HG02885 (cell line): Measurements from ENCODE around the gene CACNA2D3.

Source experiments
- ATAC-seq: cut with Tn5 transposase; IDR thresholded peaks from one replicate; pipeline ENCODE4 v1.9.1; 2021; ENCODE audit warnings: mild to moderate bottlenecking; ENCODE audit not compliant: unreplicated experiment, poor library complexity

The CACNA2D3 gene

GRCh38 chr3:54312156-54312899 lies 190.0 kb downstream of the CACNA2D3 start:
- ATAC-seq = no peak

GRCh38 chr3:54313418-54313817 lies 191.1 kb downstream of the CACNA2D3 start:
- ATAC-seq = no peak

- ATAC-seq = no peak
Measured at GRCh38 chr3:54321520-54321919, 199.2 kb downstream of the CACNA2D3 start.

- no peak for ATAC-seq
Measured at GRCh38 chr3:54322354-54322753, 200.0 kb downstream of the CACNA2D3 start.

- no peak for ATAC-seq
Measured at GRCh38 chr3:54324103-54324502, 201.8 kb downstream of the CACNA2D3 start.

- ATAC-seq = no peak
Measured at GRCh38 chr3:54326951-54327350, 204.6 kb downstream of the CACNA2D3 start.

- no peak for ATAC-seq
Measured at GRCh38 chr3:54331341-54331740, 209.0 kb downstream of the CACNA2D3 start.

- ATAC-seq = no peak
Measured at GRCh38 chr3:54337846-54338245, 215.5 kb downstream of the CACNA2D3 start.

- ATAC-seq = no peak
Measured at GRCh38 chr3:54339608-54340007, 217.3 kb downstream of the CACNA2D3 start.

GRCh38 chr3:54341811-54342210 lies 219.5 kb downstream of the CACNA2D3 start:
- no peak for ATAC-seq

GRCh38 chr3:54342676-54343075 lies 220.3 kb downstream of the CACNA2D3 start:
- no peak for ATAC-seq

- ATAC-seq = no peak
Measured at GRCh38 chr3:54343495-54343894, 221.1 kb downstream of the CACNA2D3 start.

- ATAC-seq = no peak
Measured at GRCh38 chr3:54344601-54345231, 222.4 kb downstream of the CACNA2D3 start.

- ATAC-seq = no peak
Measured at GRCh38 chr3:54345847-54346375, 223.6 kb downstream of the CACNA2D3 start.

GRCh38 chr3:54347060-54347459 lies 224.7 kb downstream of the CACNA2D3 start:
- ATAC-seq = no peak

- no peak for ATAC-seq
Measured at GRCh38 chr3:54347933-54348332, 225.6 kb downstream of the CACNA2D3 start.

GRCh38 chr3:54349231-54349652 lies 226.9 kb downstream of the CACNA2D3 start:
- ATAC-seq = no peak

- no peak for ATAC-seq
Measured at GRCh38 chr3:54349691-54350090, 227.3 kb downstream of the CACNA2D3 start.

GRCh38 chr3:54353546-54353945 lies 231.2 kb downstream of the CACNA2D3 start:
- ATAC-seq = no peak

- no peak for ATAC-seq
Measured at GRCh38 chr3:54353946-54354345, 231.6 kb downstream of the CACNA2D3 start.

- no peak for ATAC-seq
Measured at GRCh38 chr3:54355800-54356199, 233.4 kb downstream of the CACNA2D3 start.
